Right renal cortex interstitium (tissue), 3 donors: Measurements from ENCODE around the gene ZNF12. TPM values are rescaled to one million over a fixed set of nuclear protein-coding genes. Genes with fewer than 3 reads are reported as not detected.
A peak's percentile ranks its signal among the peaks of the same experiment; 100 is the strongest.
"Not testable (repeated sequence)": the region's sequence is repeated elsewhere in the genome, so short reads cannot be mapped to it uniquely, and the experiment has no call there.

Experiments
- DNase-seq, 3 donors: peaks; one replicate each; pipeline ENCODE4 v3.0.0-alpha.2; 2013; ENCODE audit warnings: low read depth in 3 of 3, low spot score in 2 of 3
- polyA plus RNA-seq, 3 donors: library from polyadenylated mRNA; unstranded; fragments of 120-200 nt; gene quantifications; one replicate each; pipeline ENCODE4 v1.2.1, GENCODE V29; 2013; ENCODE audit not compliant: insufficient read length in 3 of 3

The ZNF12 gene
- polyA plus RNA-seq: 10 to 100 TPM; 40.6 to 45.5 (median 42.0) TPM

GRCh38 chr7:6706666-6707407 lies at the start of gene ZNF12:
TSS of gene ZNF12 (minus strand) at chr7:6706947. CDS start at chr7:6705173, 1,774 bp downstream.
- DNase-seq: peak; percentile 83 to 92 (median 89)

- DNase-seq: not testable (repeated sequence)
These were observed 47.2 kb upstream of the ZNF12 start, which contains the start of gene RSPH10B2 for GRCh38 chr7:6753964-6754363. TSS of gene RSPH10B2 (plus strand) at chr7:6754103. CDS start at chr7:6757678, 3,575 bp downstream.

GRCh38 chr7:6750173-6750572 lies 43.4 kb upstream of the ZNF12 start:
- not testable (repeated sequence) for DNase-seq

- not testable (repeated sequence) for DNase-seq
These were observed 42.6 kb upstream of the ZNF12 start for GRCh38 chr7:6749335-6749734.

- DNase-seq: not testable (repeated sequence)
These were observed 37.8 kb upstream of the ZNF12 start for GRCh38 chr7:6744410-6745100.

- not testable (repeated sequence) for DNase-seq
These were observed 31.7 kb upstream of the ZNF12 start for GRCh38 chr7:6738415-6738814.

GRCh38 chr7:6730343-6730633 lies 23.5 kb upstream of the ZNF12 start:
- peak in 2 of 3 donors; percentile 6 to 25 for DNase-seq

- peak; percentile 74 to 86 (median 80) for DNase-seq
These were observed 23.0 kb upstream of the ZNF12 start for GRCh38 chr7:6729492-6730342.

- DNase-seq: not testable (repeated sequence)
These were observed 22.2 kb upstream of the ZNF12 start for GRCh38 chr7:6728893-6729491.

- peak in 2 of 3 donors; percentile 27 to 34 for DNase-seq
These were observed 20.9 kb upstream of the ZNF12 start for GRCh38 chr7:6727663-6728062.

- not testable (repeated sequence) for DNase-seq
These were observed 19.6 kb upstream of the ZNF12 start for GRCh38 chr7:6726341-6726740.

GRCh38 chr7:6725003-6725402 lies 18.3 kb upstream of the ZNF12 start:
- DNase-seq: no peak

- not testable (repeated sequence) for DNase-seq
These were observed 17.6 kb upstream of the ZNF12 start for GRCh38 chr7:6724351-6724750.

GRCh38 chr7:6718124-6718523 lies 11.4 kb upstream of the ZNF12 start:
- no peak for DNase-seq

GRCh38 chr7:6715898-6716297 lies 9.2 kb upstream of the ZNF12 start:
- not testable (repeated sequence) for DNase-seq

GRCh38 chr7:6714360-6714759 lies 7.6 kb upstream of the ZNF12 start:
- DNase-seq: no peak

GRCh38 chr7:6709808-6710207 lies 3.1 kb upstream of the ZNF12 start:
- DNase-seq: no peak

- no peak for DNase-seq
These were observed 1.6 kb upstream of the ZNF12 start for GRCh38 chr7:6708304-6708703.

GRCh38 chr7:6705959-6706665 lies 635 bp downstream of the ZNF12 start:
- DNase-seq: no peak

- DNase-seq: no peak
These were observed 4.9 kb downstream of the ZNF12 start for GRCh38 chr7:6701860-6702259.
